Naive B cell (primary cell): ENCODE results near the gene SNX8. TPM values are rescaled to one million over a fixed set of nuclear protein-coding genes. Genes with fewer than 3 reads are reported as not detected.

ENCODE experiments used
- ATAC-seq, 2 donors: fragments of 150-1000 bp; cut with Tn5 transposase; 2 replicates each; pipeline ENCODE4 v1.10.0; 2021; ENCODE audit warnings: low read depth in 2 of 2, mild to moderate bottlenecking in 2 of 2, moderate library complexity in 2 of 2
- DNase-seq: peaks from one replicate; pipeline ENCODE4 v3.0.0; 2022
- H3K27ac Mint-ChIP-seq, 6 donors: one replicate each; pipeline ENCODE4 v1.8.0; 2020 to 2022; ENCODE audit warnings: mild to moderate bottlenecking in 6 of 6, mixed read lengths in 6 of 6, moderate library complexity in 5 of 6, inconsistent platforms in 2 of 6
- H3K27me3 Mint-ChIP-seq, 3 donors: one replicate each; pipeline ENCODE4 v1.8.0; 2021 to 2022; ENCODE audit warnings: mixed read lengths in 3 of 3, mild to moderate bottlenecking in 1 of 3
- H3K36me3 Mint-ChIP-seq, 2 donors: one replicate each; pipeline ENCODE4 v1.8.0; 2020 to 2022; ENCODE audit warnings: mixed read lengths in 2 of 2, inconsistent platforms in 1 of 2, mild to moderate bottlenecking in 1 of 2
- H3K4me1 Mint-ChIP-seq, 3 donors: one replicate each; pipeline ENCODE4 v1.8.0; 2020 to 2022; ENCODE audit warnings: mixed read lengths in 3 of 3, inconsistent platforms in 1 of 3, mild to moderate bottlenecking in 1 of 3, moderate library complexity in 1 of 3
- H3K4me3 Mint-ChIP-seq, 8 donors: one replicate each; pipeline ENCODE4 v1.8.0; 2020 to 2022; ENCODE audit warnings: mild to moderate bottlenecking in 8 of 8, mixed read lengths in 8 of 8, moderate library complexity in 8 of 8, inconsistent platforms in 2 of 8
- H3K9me3 Mint-ChIP-seq, 7 donors: one replicate each; pipeline ENCODE4 v1.8.0; 2020 to 2022; ENCODE audit warnings: mixed read lengths in 7 of 7, mild to moderate bottlenecking in 5 of 7, inconsistent platforms in 2 of 7, moderate library complexity in 1 of 7
- polyA plus RNA-seq, 6 donors: library from polyadenylated mRNA; unstranded; fragments of 300-500 nt; fragmentation: Illumina TruSeq; gene quantifications; one replicate each; pipeline ENCODE4 v1.2.3, GENCODE V29; 2021; ENCODE audit warnings: low read depth in 6 of 6

The SNX8 gene
- polyA plus RNA-seq, 6 donors from 2014 or later = 74.2 to 107 (median 96.2) TPM

GRCh38 chr7:2237109-2237602, 77.1 kb downstream of the SNX8 start:
- Mint-ChIP-seq H3K27ac (peak overlapping the region; percentile 99 to 100 (median 100)), H3K9me3 (peaks cover 0 to 4% (median 0%) of the 10 kb centered on the region in 7 donors), H3K36me3 (peaks cover 6 to 9% of the 10 kb centered on the region in 2 donors), H3K27me3 (no peaks in the 10 kb centered on the region), H3K4me3 (peak overlapping the region; percentile 63 to 86 (median 82)), H3K4me1 (peaks cover 28 to 66% (median 41%) of the 10 kb centered on the region in 3 donors)
- ATAC-seq = peak; percentile 90 to 91
- peak; percentile 86 for DNase-seq

DNA sequence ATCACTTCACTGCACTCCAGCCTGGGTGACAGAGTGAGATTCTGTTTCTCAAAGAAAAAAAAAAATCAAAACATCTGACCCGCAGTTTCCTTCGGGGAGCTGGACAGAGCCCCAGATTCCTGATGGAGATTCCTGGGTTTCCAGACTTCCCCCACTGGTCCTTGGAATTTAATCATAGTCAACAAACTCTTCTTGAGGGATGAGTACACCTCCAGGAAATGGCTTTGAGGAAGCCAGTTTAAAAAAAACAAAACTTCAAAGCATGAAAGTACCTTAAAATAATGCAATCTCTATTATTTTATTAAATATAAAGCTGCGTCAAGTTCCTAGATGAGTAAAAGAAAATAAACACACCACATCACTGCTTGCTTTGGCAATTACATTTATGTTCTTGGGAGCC, 80.3 kb downstream of the SNX8 start:
- Mint-ChIP-seq H3K4me3 (peak overlapping the region in 7 of 8 donors; percentile 20 to 96 (median 67)), H3K9me3 (peaks cover 0 to 4% (median 0%) of the 10 kb centered on the region in 7 donors), H3K4me1 (peaks cover 40 to 68% (median 51%) of the 10 kb centered on the region in 3 donors), H3K27ac (peak overlapping the region in 2 of 6 donors; percentile 81 to 88), H3K27me3 (no peaks in the 10 kb centered on the region), H3K36me3 (peaks cover 6 to 9% of the 10 kb centered on the region in 2 donors)
- DNase-seq (no peak), ATAC-seq (no peak)

DNA sequence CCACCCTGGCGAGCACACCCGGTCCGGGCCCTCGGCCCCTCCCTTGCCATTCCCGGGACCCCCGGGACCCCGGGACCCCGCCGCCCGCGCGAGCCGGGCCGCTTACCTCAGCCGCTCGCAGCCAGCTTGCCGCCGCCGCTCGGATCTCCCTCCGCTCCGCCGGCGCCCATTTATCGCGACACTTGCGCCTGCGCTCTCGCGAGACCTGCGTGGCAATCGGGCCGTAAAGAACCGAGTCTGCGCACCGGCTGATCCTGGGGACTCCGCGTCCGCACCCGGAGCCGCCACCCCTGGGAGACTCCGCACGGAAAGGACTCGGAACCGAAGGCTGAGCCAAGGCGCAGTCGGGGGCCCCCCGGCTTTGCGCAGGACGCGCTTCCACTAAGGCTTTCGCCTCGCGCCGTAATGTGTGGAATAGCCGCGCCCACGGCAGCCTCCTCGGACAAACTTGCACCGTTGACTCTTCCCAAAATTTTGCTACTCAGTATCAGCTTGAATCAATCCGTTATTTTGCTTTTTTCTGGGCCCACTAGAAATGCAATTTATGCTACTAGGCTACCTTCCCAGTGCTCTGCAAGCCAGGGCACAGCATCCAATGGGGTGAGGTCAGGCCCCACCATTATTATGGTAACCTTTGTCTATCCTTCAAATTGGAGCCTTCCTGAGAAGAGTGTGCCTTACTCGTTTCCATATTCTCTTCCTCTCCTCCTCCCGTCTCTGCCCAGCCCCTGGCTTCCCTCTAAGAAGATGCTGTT, 81.3 kb downstream of the SNX8 start, which contains the start of gene MAD1L1:
Gene MAD1L1 (minus strand): TSS at position 180 of the 755 bp plus-strand sequence. CDS start 2,812 bp downstream, outside the sequence.
- H3K27me3 Mint-ChIP-seq = no peaks in the 10 kb centered on the region
- peaks cover 35 to 65% (median 45%) of the 10 kb centered on the region in 3 donors for H3K4me1 Mint-ChIP-seq

GRCh38 chr7:2231992-2232765, 82.1 kb downstream of the SNX8 start:
- Mint-ChIP-seq H3K36me3 (peaks cover 2 to 3% of the 10 kb centered on the region in 2 donors), H3K27me3 (no peaks in the 10 kb centered on the region), H3K4me3 (peak overlapping the region; percentile 84 to 93 (median 91)), H3K9me3 (peaks cover 0 to 1% (median 0%) of the 10 kb centered on the region in 7 donors), H3K4me1 (peaks cover 32 to 57% (median 45%) of the 10 kb centered on the region in 3 donors), H3K27ac (peak overlapping the region; percentile 83 to 95 (median 92))
- DNase-seq (peak; percentile 42), ATAC-seq (peak; percentile 32 to 41)

More for the DNA sequence above, 81.3 kb downstream of the SNX8 start, which contains the start of gene MAD1L1:
- ATAC-seq (peak; percentile 65 to 70), DNase-seq (peak; percentile 85)
- Mint-ChIP-seq H3K27ac (peak within 1 kb of the TSS; percentile 91 to 97 (median 94)), H3K9me3 (peaks cover 0 to 4% (median 0%) of the 10 kb centered on the region in 7 donors), H3K36me3 (peaks cover 6 to 9% of the 10 kb centered on the region in 2 donors), H3K4me3 (peak within 1 kb of the TSS; percentile 87 to 96 (median 94))

DNA sequence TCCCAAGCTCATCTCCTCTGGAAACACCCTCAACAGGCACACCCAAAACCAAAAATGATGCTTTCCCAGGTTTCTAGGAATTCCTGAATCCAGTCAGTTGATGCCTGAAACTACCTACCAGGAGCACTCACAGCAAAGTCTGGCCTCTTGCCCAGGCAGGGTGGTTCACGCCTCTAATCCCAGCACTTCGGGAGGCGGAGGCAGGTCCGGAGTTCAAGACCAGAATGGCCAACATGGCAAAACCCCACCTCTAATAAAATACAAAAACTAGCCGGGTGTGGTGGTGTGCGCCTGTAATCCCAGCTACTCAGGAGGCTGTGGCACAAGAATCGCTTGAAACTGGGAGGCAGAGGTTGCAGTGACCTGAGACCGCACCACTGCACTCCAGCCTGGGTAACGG, 83.4 kb downstream of the SNX8 start:
- Mint-ChIP-seq H3K4me3 (peak overlapping the region in 5 of 8 donors; percentile 9 to 71 (median 36)), H3K27me3 (no peaks in the 10 kb centered on the region), H3K36me3 (peaks cover 3 to 4% of the 10 kb centered on the region in 2 donors)

GRCh38 chr7:2230226-2230625, 84.0 kb downstream of the SNX8 start:
- Mint-ChIP-seq H3K27me3 (no peaks in the 10 kb centered on the region), H3K4me3 (peak overlapping the region in 6 of 8 donors; percentile 21 to 71 (median 52)), H3K4me1 (peaks cover 29 to 45% (median 37%) of the 10 kb centered on the region in 3 donors), H3K36me3 (peaks cover 4 to 10% of the 10 kb centered on the region in 2 donors), H3K27ac (peak overlapping the region in 1 of 6 donors; percentile 82), H3K9me3 (no peaks in the 10 kb centered on the region)
- no peak for DNase-seq
- no peak for ATAC-seq

More for the DNA sequence above, 83.4 kb downstream of the SNX8 start:
- ATAC-seq (no peak), DNase-seq (no peak)
- H3K4me1 Mint-ChIP-seq = peaks cover 26 to 52% (median 37%) of the 10 kb centered on the region in 3 donors
- peak overlapping the region in 1 of 6 donors; percentile 33 for H3K27ac Mint-ChIP-seq
- H3K9me3 Mint-ChIP-seq = no peaks in the 10 kb centered on the region

DNA sequence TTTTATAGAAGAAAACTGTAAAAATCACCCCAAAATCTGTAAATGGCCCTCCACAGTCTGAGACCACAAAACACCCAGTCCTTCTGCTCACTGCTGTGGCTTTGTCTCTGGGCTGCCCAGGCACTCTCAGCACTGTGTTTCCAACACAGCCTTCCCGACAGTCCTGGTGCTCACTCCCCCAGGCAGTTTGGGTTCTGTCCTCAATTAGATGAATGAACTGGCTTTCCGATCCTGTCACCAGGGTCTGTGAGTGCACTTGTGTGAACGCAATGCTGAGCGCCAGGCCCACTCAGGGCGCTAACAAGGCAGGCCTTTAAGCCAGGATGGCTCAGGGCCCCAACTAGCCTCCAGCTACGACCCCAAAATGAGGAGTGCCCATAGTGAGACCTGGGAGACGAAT, 84.8 kb downstream of the SNX8 start:
- no peaks in the 10 kb centered on the region for H3K27me3 Mint-ChIP-seq
- peak overlapping the region in 2 of 6 donors; percentile 28 to 79 for H3K27ac Mint-ChIP-seq
- no peak for DNase-seq
- H3K36me3 Mint-ChIP-seq = peaks cover 4 to 11% of the 10 kb centered on the region in 2 donors
- H3K9me3 Mint-ChIP-seq = no peaks in the 10 kb centered on the region
- peaks cover 24 to 39% (median 37%) of the 10 kb centered on the region in 3 donors for H3K4me1 Mint-ChIP-seq
- no peak for ATAC-seq
- peak overlapping the region in 5 of 8 donors; percentile 25 to 66 (median 43) for H3K4me3 Mint-ChIP-seq

GRCh38 chr7:2228921-2229320, 85.3 kb downstream of the SNX8 start:
- no peaks in the 10 kb centered on the region for H3K27me3 Mint-ChIP-seq
- peak overlapping the region in 3 of 8 donors; percentile 25 to 60 (median 47) for H3K4me3 Mint-ChIP-seq
- no peak for ATAC-seq
- peaks cover 24 to 38% (median 37%) of the 10 kb centered on the region in 3 donors for H3K4me1 Mint-ChIP-seq
- H3K36me3 Mint-ChIP-seq = peaks cover 4 to 17% of the 10 kb centered on the region in 2 donors
- H3K9me3 Mint-ChIP-seq = no peaks in the 10 kb centered on the region
- no peak for DNase-seq
- no peak overlapping the region for H3K27ac Mint-ChIP-seq

GRCh38 chr7:2227699-2228098, 86.5 kb downstream of the SNX8 start:
- DNase-seq (no peak), ATAC-seq (no peak)
- H3K27me3 Mint-ChIP-seq = no peaks in the 10 kb centered on the region
- H3K4me1 Mint-ChIP-seq = peaks cover 20 to 32% (median 30%) of the 10 kb centered on the region in 3 donors
- peaks cover 4 to 17% of the 10 kb centered on the region in 2 donors for H3K36me3 Mint-ChIP-seq
- no peak overlapping the region for H3K4me3 Mint-ChIP-seq
- H3K27ac Mint-ChIP-seq = no peak overlapping the region
- H3K9me3 Mint-ChIP-seq = no peaks in the 10 kb centered on the region

DNA sequence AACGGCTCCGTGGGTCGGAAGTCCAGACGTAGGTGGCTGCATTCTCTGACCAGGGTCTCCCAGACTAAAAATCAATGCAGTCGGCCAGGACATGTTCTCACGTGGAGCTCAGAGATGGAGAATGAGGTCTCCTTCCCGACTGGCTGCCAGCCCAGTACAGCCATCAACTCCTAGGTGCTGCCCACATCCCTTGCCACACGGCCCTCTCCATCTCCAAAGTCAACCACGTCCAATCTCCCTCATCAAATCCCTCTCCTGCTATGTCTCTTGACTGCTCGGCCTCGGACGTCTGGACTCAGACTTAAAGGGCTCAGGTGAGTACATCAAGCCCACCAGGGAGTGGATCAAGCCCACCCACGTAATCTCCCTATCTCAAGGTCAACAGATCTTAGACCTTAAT, 88.4 kb downstream of the SNX8 start:
- Mint-ChIP-seq H3K9me3 (no peaks in the 10 kb centered on the region), H3K27ac (no peak overlapping the region), H3K4me1 (peaks cover 20 to 26% (median 22%) of the 10 kb centered on the region in 3 donors), H3K4me3 (no peak overlapping the region), H3K27me3 (no peaks in the 10 kb centered on the region), H3K36me3 (peaks cover 4 to 24% of the 10 kb centered on the region in 2 donors)
- ATAC-seq (no peak), DNase-seq (no peak)

DNA sequence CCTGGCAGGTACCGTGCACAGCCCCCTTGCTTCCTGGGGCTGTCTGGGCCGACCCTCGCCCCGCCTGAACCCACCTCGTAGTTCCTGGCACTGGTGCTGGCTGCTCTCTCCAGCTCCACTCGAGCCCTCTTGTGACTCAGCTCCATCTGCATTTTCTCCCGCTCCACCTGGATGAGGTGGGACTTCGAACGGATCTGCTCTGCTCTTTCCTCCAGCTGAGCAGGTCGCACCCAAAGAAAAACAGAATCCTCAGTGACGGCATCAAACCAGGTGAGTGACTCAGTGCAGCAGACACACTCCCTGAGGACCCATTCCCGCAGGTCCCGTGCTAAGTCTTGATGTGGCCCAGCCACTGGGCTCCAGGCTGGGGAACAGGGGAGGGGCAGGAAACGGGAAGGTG, 88.9 kb downstream of the SNX8 start:
- H3K36me3 Mint-ChIP-seq = peaks cover 4 to 24% of the 10 kb centered on the region in 2 donors
- DNase-seq (no peak), ATAC-seq (no peak)
- H3K9me3 Mint-ChIP-seq = no peaks in the 10 kb centered on the region
- peaks cover 18 to 21% (median 20%) of the 10 kb centered on the region in 3 donors for H3K4me1 Mint-ChIP-seq
- peak overlapping the region in 1 of 6 donors; percentile 47 for H3K27ac Mint-ChIP-seq
- H3K27me3 Mint-ChIP-seq = no peaks in the 10 kb centered on the region
- peak overlapping the region in 1 of 8 donors; percentile 76 for H3K4me3 Mint-ChIP-seq

- Mint-ChIP-seq H3K27ac (peak overlapping the region in 1 of 6 donors; percentile 28), H3K36me3 (peaks cover 4 to 24% of the 10 kb centered on the region in 2 donors), H3K4me3 (no peak overlapping the region), H3K9me3 (no peaks in the 10 kb centered on the region), H3K27me3 (no peaks in the 10 kb centered on the region), H3K4me1 (peaks cover 14 to 17% (median 16%) of the 10 kb centered on the region in 3 donors)
- DNase-seq = no peak
- ATAC-seq = no peak
These were observed 89.3 kb downstream of the SNX8 start for GRCh38 chr7:2224934-2225333.

- H3K4me1 Mint-ChIP-seq = peaks cover 10 to 13% (median 12%) of the 10 kb centered on the region in 3 donors
- H3K27ac Mint-ChIP-seq = peak overlapping the region in 1 of 6 donors; percentile 28
- DNase-seq (no peak), ATAC-seq (no peak)
- H3K4me3 Mint-ChIP-seq = peak overlapping the region in 1 of 8 donors; percentile 35
- H3K27me3 Mint-ChIP-seq = no peaks in the 10 kb centered on the region
- peaks cover 4 to 24% of the 10 kb centered on the region in 2 donors for H3K36me3 Mint-ChIP-seq
- H3K9me3 Mint-ChIP-seq = no peaks in the 10 kb centered on the region
These were observed 89.7 kb downstream of the SNX8 start for GRCh38 chr7:2224491-2224928.
